HG02884 (cell line): Measurements from ENCODE around the gene CHPF2.

Experiments used
- ATAC-seq: cut with Tn5 transposase; IDR thresholded peaks from one replicate; pipeline ENCODE4 v1.9.1; 2021; ENCODE audit warnings: mild to moderate bottlenecking, moderate library complexity; ENCODE audit not compliant: unreplicated experiment

The CHPF2 gene

GRCh38 chr7:151232091-151232916 lies at the start of gene CHPF2:
CHPF2 (plus strand) TSS chr7:151232483; CDS start chr7:151234012, 1,529 bp downstream.
- ATAC-seq: peak; percentile 95

- ATAC-seq: no peak
Measured at GRCh38 chr7:151185762-151186639, 46.3 kb upstream of the CHPF2 start.

GRCh38 chr7:151186640-151187408 lies 45.5 kb upstream of the CHPF2 start, which contains the start of gene ASB10:
ASB10 (minus strand) TSS chr7:151187250; CDS start chr7:151187130, 120 bp downstream.
- ATAC-seq: no peak

- no peak for ATAC-seq
Measured at GRCh38 chr7:151187409-151188251, 44.7 kb upstream of the CHPF2 start.

- no peak for ATAC-seq
Measured at GRCh38 chr7:151188252-151188542, 44.1 kb upstream of the CHPF2 start.

- no peak for ATAC-seq
Measured at GRCh38 chr7:151189038-151189437, 43.2 kb upstream of the CHPF2 start.

- no peak for ATAC-seq
Measured at GRCh38 chr7:151191544-151191943, 40.7 kb upstream of the CHPF2 start.

- no peak for ATAC-seq
Measured at GRCh38 chr7:151192002-151192539, 40.2 kb upstream of the CHPF2 start.

GRCh38 chr7:151193203-151193978 lies 38.9 kb upstream of the CHPF2 start:
- ATAC-seq: no peak

GRCh38 chr7:151194188-151194587 lies 38.1 kb upstream of the CHPF2 start:
- no peak for ATAC-seq

- ATAC-seq: no peak
Measured at GRCh38 chr7:151195616-151196450, 36.5 kb upstream of the CHPF2 start.

GRCh38 chr7:151197932-151198331 lies 34.4 kb upstream of the CHPF2 start:
- no peak for ATAC-seq

- no peak for ATAC-seq
Measured at GRCh38 chr7:151198945-151199848, 33.1 kb upstream of the CHPF2 start.

- ATAC-seq: no peak
Measured at GRCh38 chr7:151201344-151201743, 30.9 kb upstream of the CHPF2 start.

- ATAC-seq: no peak
Measured at GRCh38 chr7:151201751-151202150, 30.5 kb upstream of the CHPF2 start.

- no peak for ATAC-seq
Measured at GRCh38 chr7:151202836-151203235, 29.4 kb upstream of the CHPF2 start.

GRCh38 chr7:151204383-151205032 lies 27.8 kb upstream of the CHPF2 start:
- no peak for ATAC-seq
